Subcutaneous abdominal adipose tissue (tissue), 5 donors: ENCODE data around the gene POLA1.

Source experiments
- H3K27ac ChIP-seq: one replicate; pipeline ENCODE4 v1.7.0; 2013; ENCODE audit warnings: low read depth, mild to moderate bottlenecking, inconsistent platforms, low read length, moderate library complexity
- H3K27me3 ChIP-seq, 5 donors: one replicate each; pipeline ENCODE4 v1.7.0; 2013; ENCODE audit warnings: low read length in 5 of 5, inconsistent platforms in 1 of 5; ENCODE audit not compliant: control insufficient read depth in 5 of 5, insufficient read depth in 4 of 5
- H3K36me3 ChIP-seq, 5 donors: one replicate each; pipeline ENCODE4 v1.7.0; 2013; ENCODE audit warnings: low read length in 5 of 5; ENCODE audit not compliant: control insufficient read depth in 5 of 5, insufficient read depth in 5 of 5
- H3K4me1 ChIP-seq, 5 donors: one replicate each; pipeline ENCODE4 v1.7.0; 2013; ENCODE audit warnings: low read length in 5 of 5, mild to moderate bottlenecking in 3 of 5, moderate library complexity in 1 of 5; ENCODE audit not compliant: control insufficient read depth in 5 of 5, insufficient read depth in 5 of 5
- H3K4me3 ChIP-seq, 5 donors: one replicate each; pipeline ENCODE4 v1.7.0; 2013; ENCODE audit warnings: low read length in 5 of 5, low read depth in 1 of 5
- H3K9ac ChIP-seq, 5 donors: one replicate each; pipeline ENCODE4 v1.7.0; 2013; ENCODE audit warnings: low read length in 5 of 5, mild to moderate bottlenecking in 4 of 5, moderate library complexity in 3 of 5
- H3K9me3 ChIP-seq, 5 donors: one replicate each; pipeline ENCODE4 v1.7.0; 2013; ENCODE audit warnings: low read length in 5 of 5; ENCODE audit not compliant: control insufficient read depth in 5 of 5
- donor health status: healthy.
- donor health status: healthy.
- donor health status: healthy.
- donor health status: healthy.
- donor health status: healthy.

Gene POLA1

DNA sequence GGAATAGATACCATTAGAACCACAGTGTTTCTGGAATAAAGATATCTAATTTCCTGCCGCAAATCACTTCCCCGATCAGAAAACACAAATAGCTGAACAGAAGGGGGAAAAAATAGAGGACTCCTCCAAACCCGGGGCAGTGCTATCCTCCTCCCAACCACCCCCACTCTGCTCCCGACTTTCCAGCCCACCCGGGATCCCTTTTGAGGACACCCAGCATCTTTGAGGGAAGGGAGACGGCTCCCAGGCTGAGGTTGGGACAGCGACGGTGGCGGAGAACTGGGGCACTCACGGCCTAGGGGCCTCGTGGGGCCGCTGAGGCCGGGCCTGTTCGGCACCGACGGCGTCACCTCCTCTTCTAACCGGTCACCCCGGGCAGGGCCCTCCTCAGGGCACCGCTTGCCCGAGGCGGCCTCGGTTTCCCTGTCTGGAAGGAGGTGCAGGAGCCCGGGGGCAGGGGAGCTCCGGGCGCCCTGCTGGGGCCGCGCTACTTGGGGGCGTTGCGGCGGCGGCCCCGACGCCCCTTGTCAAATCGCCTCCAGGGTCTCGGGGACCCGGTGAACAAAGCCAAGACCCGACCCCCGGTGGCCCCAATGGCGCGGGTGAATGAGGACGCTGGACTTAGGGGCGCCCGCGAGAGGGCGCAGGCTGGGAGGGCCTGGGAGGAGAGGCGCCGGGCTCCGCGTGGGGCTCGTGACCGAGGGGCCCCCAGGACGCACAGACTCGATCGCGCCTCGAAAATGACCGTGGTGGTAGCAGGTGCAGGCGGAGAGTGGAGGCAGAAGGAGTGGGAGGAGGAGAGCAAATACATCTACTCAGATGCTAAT lies 329.0 kb downstream of the POLA1 start:
- no peak overlapping the region for H3K4me3 ChIP-seq
- H3K9ac ChIP-seq = no peak overlapping the region
- no peaks in the 10 kb centered on the region for H3K9me3 ChIP-seq
- peaks cover 0 to 26% (median 10%) of the 10 kb centered on the region in 5 donors for H3K4me1 ChIP-seq
- H3K27me3 ChIP-seq = peaks cover 38 to 81% (median 62%) of the 10 kb centered on the region in 5 donors
- H3K27ac ChIP-seq = no peak overlapping the region
- no peaks in the 10 kb centered on the region for H3K36me3 ChIP-seq

DNA sequence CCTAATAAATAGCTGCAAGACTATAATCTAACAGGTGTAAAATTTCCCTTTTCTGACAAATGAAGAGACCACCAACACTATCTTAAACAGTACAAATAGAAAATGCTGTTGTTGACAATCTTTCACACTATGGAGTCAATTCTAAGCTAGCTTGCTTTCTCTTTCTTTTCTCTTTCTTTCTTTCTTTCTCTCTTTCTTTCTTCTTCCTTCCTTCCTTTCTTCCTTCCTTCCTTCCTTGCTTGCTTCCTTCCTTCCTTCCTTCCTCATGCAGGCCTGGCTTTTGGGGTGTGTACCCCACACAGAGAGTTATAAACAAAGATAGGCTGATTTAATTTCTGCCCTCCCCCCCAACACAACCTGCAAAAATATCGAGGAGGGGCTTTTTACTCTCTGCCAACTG lies 330.2 kb downstream of the POLA1 start:
- Histone ChIP-seq H3K4me3 (no peak overlapping the region), H3K27me3 (peaks cover 34 to 70% (median 57%) of the 10 kb centered on the region in 5 donors), H3K36me3 (no peaks in the 10 kb centered on the region)

GRCh38 chrX:25025615-25026014 lies 331.9 kb downstream of the POLA1 start:
- Histone ChIP-seq H3K9ac (no peak overlapping the region), H3K36me3 (no peaks in the 10 kb centered on the region), H3K27ac (no peak overlapping the region), H3K4me1 (peaks cover 0 to 14% (median 4%) of the 10 kb centered on the region in 5 donors), H3K9me3 (no peaks in the 10 kb centered on the region), H3K27me3 (peaks cover 27 to 58% (median 45%) of the 10 kb centered on the region in 5 donors), H3K4me3 (no peak overlapping the region)

More for the DNA sequence above, 330.2 kb downstream of the POLA1 start:
- Histone ChIP-seq H3K4me1 (peaks cover 0 to 23% (median 8%) of the 10 kb centered on the region in 5 donors), H3K9me3 (no peaks in the 10 kb centered on the region), H3K27ac (no peak overlapping the region), H3K9ac (no peak overlapping the region)

DNA sequence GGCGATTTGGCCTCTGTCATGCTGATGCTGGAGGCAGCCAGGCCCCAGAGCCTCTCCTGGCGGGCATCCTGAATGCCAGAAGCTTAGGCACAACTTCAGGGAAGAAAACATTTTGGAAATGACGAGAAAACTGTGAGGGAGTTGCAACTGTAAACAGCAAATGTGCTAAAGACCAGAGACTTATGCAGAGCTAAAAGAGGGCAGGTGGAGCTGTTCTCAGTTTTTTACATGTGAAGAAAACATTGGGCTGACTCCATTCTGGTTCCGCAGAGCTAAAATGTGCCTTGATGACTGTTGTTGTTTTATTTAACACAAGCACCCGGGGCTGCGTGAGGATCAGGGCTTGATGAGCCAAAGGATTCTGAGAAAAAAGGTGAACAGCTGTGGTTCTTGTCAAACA lies 332.9 kb downstream of the POLA1 start:
- H3K27me3 ChIP-seq = peaks cover 22 to 48% (median 36%) of the 10 kb centered on the region in 5 donors
- H3K36me3 ChIP-seq = no peaks in the 10 kb centered on the region
- no peaks in the 10 kb centered on the region for H3K9me3 ChIP-seq
- no peak overlapping the region for H3K9ac ChIP-seq
- H3K4me3 ChIP-seq = no peak overlapping the region
- H3K27ac ChIP-seq = no peak overlapping the region
- H3K4me1 ChIP-seq = peaks cover 0 to 5% (median 0%) of the 10 kb centered on the region in 5 donors

- Histone ChIP-seq H3K9me3 (no peaks in the 10 kb centered on the region), H3K9ac (no peak overlapping the region), H3K36me3 (no peaks in the 10 kb centered on the region), H3K4me3 (no peak overlapping the region), H3K27me3 (peaks cover 2 to 27% (median 16%) of the 10 kb centered on the region in 5 donors), H3K27ac (no peak overlapping the region), H3K4me1 (no peaks in the 10 kb centered on the region)
Measured at GRCh38 chrX:25028726-25029125, 335.0 kb downstream of the POLA1 start.

DNA sequence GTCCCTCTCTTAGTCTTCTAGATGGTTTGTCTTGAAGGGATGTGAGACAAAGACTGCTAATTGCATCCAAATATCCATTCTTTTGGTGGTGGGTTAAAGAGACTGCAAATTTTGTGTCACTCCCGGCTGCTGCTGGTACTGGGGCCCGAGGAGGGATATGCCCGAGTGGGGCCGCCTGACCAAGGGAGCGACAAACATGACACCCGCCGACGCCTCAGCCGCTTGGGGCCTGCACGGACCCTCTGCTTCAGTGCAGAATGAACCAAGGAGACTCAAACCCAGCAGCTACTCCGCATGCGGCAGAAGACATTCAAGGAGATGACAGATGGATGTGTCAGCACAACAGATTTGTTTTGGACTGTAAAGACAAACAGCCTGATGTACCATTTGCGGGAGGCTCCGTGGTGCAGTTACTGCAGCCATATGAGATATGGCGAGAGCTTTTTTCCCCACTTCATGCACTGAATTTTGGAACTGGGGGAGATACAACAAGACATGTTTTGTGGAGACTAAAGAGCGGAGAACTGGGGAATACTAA lies 335.6 kb downstream of the POLA1 start:
- H3K9me3 ChIP-seq = no peaks in the 10 kb centered on the region
- no peak overlapping the region for H3K9ac ChIP-seq
- H3K27ac ChIP-seq = no peak overlapping the region
- peaks cover 0 to 24% (median 12%) of the 10 kb centered on the region in 5 donors for H3K27me3 ChIP-seq
- no peaks in the 10 kb centered on the region for H3K36me3 ChIP-seq
- no peaks in the 10 kb centered on the region for H3K4me1 ChIP-seq
- H3K4me3 ChIP-seq = no peak overlapping the region

DNA sequence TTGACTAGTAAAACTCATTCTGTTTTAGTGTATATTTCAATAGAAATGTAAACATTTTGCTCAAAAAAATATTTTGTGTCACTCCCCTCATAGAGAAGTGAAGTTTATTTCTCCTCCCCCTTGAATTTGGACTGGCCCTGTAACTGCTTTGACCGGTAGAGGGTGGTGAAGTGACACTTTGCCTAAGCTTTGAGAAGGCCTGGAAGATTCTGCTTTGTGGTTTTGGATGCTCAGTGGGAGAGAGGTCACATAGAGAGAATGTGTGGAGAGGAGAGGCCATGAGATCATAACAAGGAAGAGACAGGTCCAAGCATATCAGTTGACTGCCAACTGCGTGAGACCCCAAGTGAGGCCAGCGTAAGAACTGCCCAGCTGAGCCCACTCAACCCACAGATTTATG lies 341.2 kb downstream of the POLA1 start:
- H3K9ac ChIP-seq = no peak overlapping the region
- H3K4me3 ChIP-seq = no peak overlapping the region
- no peaks in the 10 kb centered on the region for H3K4me1 ChIP-seq
- H3K9me3 ChIP-seq = no peaks in the 10 kb centered on the region
- peaks cover 5 to 15% (median 7%) of the 10 kb centered on the region in 5 donors for H3K27me3 ChIP-seq
- no peaks in the 10 kb centered on the region for H3K36me3 ChIP-seq
- no peak overlapping the region for H3K27ac ChIP-seq

GRCh38 chrX:25039036-25039435 lies 345.3 kb downstream of the POLA1 start:
- Histone ChIP-seq H3K36me3 (no peaks in the 10 kb centered on the region), H3K9ac (no peak overlapping the region), H3K27me3 (peaks cover 5 to 13% (median 9%) of the 10 kb centered on the region in 5 donors), H3K9me3 (no peaks in the 10 kb centered on the region), H3K4me3 (no peak overlapping the region), H3K4me1 (no peaks in the 10 kb centered on the region), H3K27ac (no peak overlapping the region)

DNA sequence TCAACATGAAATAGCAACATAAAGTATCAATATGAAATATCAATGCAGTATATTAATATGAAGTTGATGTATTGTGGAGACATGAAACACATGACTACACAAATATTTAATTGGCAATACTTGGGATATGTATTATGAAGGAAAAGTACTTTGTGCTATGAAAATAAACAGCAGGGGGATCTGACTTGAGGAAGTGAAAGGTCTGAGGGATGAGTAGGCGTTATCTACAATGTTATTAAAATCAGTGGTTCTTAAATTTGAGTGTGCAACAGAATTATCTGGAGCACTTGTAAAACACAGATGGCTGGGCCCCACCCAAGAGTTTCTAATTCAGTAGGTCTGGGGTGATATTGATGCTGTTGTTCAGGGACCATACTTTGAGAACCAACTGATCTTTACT lies 349.5 kb downstream of the POLA1 start:
- H3K27me3 ChIP-seq = peaks cover 0 to 6% (median 2%) of the 10 kb centered on the region in 5 donors
- no peaks in the 10 kb centered on the region for H3K4me1 ChIP-seq

More for the DNA sequence above, 349.5 kb downstream of the POLA1 start:
- no peak overlapping the region for H3K27ac ChIP-seq
- no peaks in the 10 kb centered on the region for H3K9me3 ChIP-seq
- no peak overlapping the region for H3K4me3 ChIP-seq
- H3K36me3 ChIP-seq = no peaks in the 10 kb centered on the region
- no peak overlapping the region for H3K9ac ChIP-seq
